ENCODE results near the gene CLCN4.

The CLCN4 gene

DNA sequence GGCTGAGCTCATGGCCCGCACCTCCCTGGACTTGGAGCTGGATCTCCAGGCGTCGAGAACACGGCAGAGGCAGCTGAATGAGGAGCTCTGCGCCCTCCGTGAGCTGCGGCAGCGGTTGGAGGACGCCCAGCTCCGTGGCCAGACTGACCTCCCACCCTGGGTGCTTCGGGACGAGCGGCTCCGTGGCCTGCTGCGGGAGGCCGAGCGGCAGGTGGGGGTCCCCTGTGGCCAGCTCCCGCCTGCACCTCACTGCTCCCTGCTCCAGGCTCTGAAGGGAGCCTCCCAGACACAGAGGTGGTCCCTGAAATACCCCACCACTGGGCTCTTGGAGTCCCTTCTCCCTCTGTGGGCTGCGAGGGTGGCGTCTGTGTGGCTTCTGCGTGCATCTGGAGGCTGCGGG is 18.0 kb upstream of the CLCN4 start:
- H3K4me3 ChIP-seq (ENCODE audit: low read depth, low read length): no peak overlapping the region
- TF ChIP-seq CTCF (IDR thresholded peaks at IDR 0.05; ENCODE audit: borderline replicate concordance, insufficient read depth, low read depth, low read length): no peak

DNA sequence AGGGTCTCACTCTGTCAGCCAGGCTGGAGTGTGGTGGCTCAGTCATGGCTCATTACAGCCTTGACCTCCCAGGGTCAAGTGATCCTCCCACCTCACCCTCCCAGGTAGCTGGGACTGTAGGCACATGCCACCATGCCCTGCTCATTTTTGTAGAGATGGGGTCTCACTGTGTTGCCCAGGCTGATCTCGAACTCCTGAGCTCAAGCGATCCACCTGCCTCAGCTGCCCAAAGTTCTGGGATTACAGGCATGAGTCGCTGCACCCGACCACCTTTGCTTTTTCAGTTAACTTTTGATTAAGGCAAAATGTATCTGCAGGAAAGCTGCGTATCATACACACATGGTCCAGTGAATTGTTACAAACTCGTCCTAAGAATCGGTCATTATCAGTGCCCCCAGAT is 16.5 kb upstream of the CLCN4 start:
- TF ChIP-seq CTCF (IDR thresholded peaks at IDR 0.05; ENCODE audit: borderline replicate concordance, insufficient read depth, low read depth, low read length): no peak
- H3K4me3 ChIP-seq (ENCODE audit: low read depth, low read length): no peak overlapping the region

DNA sequence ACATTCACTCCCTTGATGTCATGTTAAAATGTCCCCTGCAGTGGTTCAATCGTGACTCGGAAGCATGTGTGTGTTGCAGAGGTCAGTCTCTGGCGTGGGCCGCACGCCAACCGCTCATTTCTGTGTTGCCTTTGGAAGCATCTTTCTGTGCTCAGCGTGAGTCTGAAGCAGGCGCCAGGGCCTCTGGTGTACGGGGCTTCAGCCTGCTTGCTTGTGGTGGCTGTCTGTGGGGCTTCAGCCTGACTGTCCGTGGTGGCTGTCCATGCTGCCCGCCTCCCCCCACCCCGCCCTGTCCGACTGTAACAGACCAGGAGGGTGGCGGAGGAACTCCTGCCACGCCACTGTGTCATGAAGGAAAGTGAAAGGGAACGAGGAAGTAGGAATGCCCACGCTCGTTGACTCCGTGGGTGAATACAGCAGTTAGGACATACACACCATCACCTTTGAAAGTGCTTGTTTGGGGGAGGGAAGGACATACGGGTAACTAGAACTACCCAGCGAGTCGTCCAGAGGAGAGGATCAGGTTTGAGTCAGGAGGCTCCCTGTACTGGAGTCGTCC is 14.7 kb upstream of the CLCN4 start:
- TF ChIP-seq CTCF (IDR thresholded peaks at IDR 0.05; ENCODE audit: borderline replicate concordance, insufficient read depth, low read depth, low read length): no peak
- no peak overlapping the region for H3K4me3 ChIP-seq (ENCODE audit: low read depth, low read length)

GRCh38 chrX:10143071-10143983 is 13.4 kb upstream of the CLCN4 start:
- TF ChIP-seq CTCF (IDR thresholded peaks at IDR 0.05; ENCODE audit: borderline replicate concordance, insufficient read depth, low read depth, low read length): no peak
- H3K4me3 ChIP-seq (ENCODE audit: low read depth, low read length): no peak overlapping the region

- no peak overlapping the region for H3K4me3 ChIP-seq (ENCODE audit: low read depth, low read length)
- TF ChIP-seq CTCF (IDR thresholded peaks at IDR 0.05; ENCODE audit: borderline replicate concordance, insufficient read depth, low read depth, low read length): no peak
Observed at GRCh38 chrX:10146346-10146745, 10.4 kb upstream of the CLCN4 start.

- TF ChIP-seq CTCF (IDR thresholded peaks at IDR 0.05; ENCODE audit: borderline replicate concordance, insufficient read depth, low read depth, low read length): no peak
Observed at GRCh38 chrX:10152086-10152485, 4.7 kb upstream of the CLCN4 start.

DNA sequence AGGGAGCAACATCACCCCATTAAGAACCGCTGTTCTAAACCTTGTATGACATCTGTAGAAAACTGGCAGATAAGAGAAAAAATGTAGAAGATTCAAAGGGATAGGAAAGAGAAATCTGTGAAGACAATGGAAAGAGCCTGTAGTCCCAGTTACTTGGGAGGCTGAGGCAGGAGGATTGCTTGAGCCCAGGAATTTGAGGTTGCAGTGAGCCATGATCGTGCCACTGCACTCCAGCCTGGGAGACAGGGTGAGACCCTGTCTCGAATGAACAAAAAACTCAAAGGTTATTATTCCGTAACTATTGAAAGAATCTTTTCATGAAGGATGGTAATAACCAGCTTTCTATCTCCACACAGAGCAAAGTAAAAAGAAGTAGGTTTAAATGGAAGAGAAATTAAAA is 1.6 kb upstream of the CLCN4 start:
- H3K4me3 ChIP-seq (ENCODE audit: low read depth, low read length): no peak overlapping the region
- no peak for TF ChIP-seq CTCF (IDR thresholded peaks at IDR 0.05; ENCODE audit: borderline replicate concordance, insufficient read depth, low read depth, low read length)

More at GRCh38 chrX:10152086-10152485, 4.7 kb upstream of the CLCN4 start:
- H3K4me3 ChIP-seq (ENCODE audit: low read depth, low read length): no peak overlapping the region

Data from GM12875 (cell line).